Keratinocyte (primary cell): ENCODE data around the gene METTL5. TPM values are rescaled to one million over a fixed set of nuclear protein-coding genes. Genes with fewer than 3 reads are reported as not detected.

Source experiments
- DNase-seq: peaks from one replicate; pipeline ENCODE4 v3.0.0-alpha.2; 2011; ENCODE audit warnings: low read depth, missing footprints, low spot score
- FAIRE-seq: peaks from 2 replicates; lab custom pipeline; 2011; peaks lifted over from hg19 to GRCh38; lab: Jason Lieb, UNC
- H2AFZ ChIP-seq: 2 replicates; pipeline ENCODE4 v1.6.0; 2012; ENCODE audit warnings: low read length, control low read depth, inconsistent platforms; ENCODE audit not compliant: control insufficient read depth
- H3K27ac ChIP-seq: 2 replicates; pipeline ENCODE4 v1.5.1; 2011; ENCODE audit warnings: low read length; ENCODE audit not compliant: control insufficient read depth, insufficient read depth
- H3K27me3 ChIP-seq: 3 replicates; pipeline ENCODE4 v1.6.0; 2011; ENCODE audit warnings: low read length; ENCODE audit not compliant: control insufficient read depth, insufficient read depth; ENCODE audit errors: extremely low read depth
- H3K36me3 ChIP-seq, 2 experiments: 2 replicates in 1 of 2; 3 replicates in 1 of 2; pipeline ENCODE4 v1.5.1; 2011; ENCODE audit warnings: low read length in 2 of 2, mild to moderate bottlenecking in 1 of 2; ENCODE audit not compliant: control insufficient read depth in 2 of 2, insufficient read depth in 2 of 2; ENCODE audit errors: extremely low read depth in 1 of 2
- H3K4me1 ChIP-seq: 3 replicates; pipeline ENCODE4 v1.5.1; 2011; ENCODE audit warnings: low read length; ENCODE audit not compliant: control insufficient read depth, insufficient read depth; ENCODE audit errors: extremely low read depth
- H3K4me2 ChIP-seq: 3 replicates; pipeline ENCODE4 v1.6.0; 2011; ENCODE audit warnings: low read depth, low read length; ENCODE audit not compliant: control insufficient read depth, insufficient read depth; ENCODE audit errors: extremely low read depth
- H3K4me3 ChIP-seq, 3 experiments: fragments of 200-600 bp in 1 of 3; sonication (generic) in 1 of 3; 2 replicates in 2 of 3; 3 replicates in 1 of 3; pipeline ENCODE4 v1.5.1; 2011 to 2016; ENCODE audit warnings: low read length in 3 of 3, mild to moderate bottlenecking in 3 of 3, control low read depth in 2 of 3, inconsistent platforms in 1 of 3, low read depth in 1 of 3, mixed read lengths in 1 of 3, mixed run types in 1 of 3, moderate library complexity in 1 of 3; ENCODE audit not compliant: control insufficient read depth in 2 of 3, insufficient read depth in 2 of 3; ENCODE audit errors: extremely low read depth in 1 of 3
- H3K79me2 ChIP-seq: 2 replicates; pipeline ENCODE4 v1.6.0; 2012; ENCODE audit warnings: low read length; ENCODE audit not compliant: control insufficient read depth, insufficient read depth
- H3K9ac ChIP-seq: 3 replicates; pipeline ENCODE4 v1.6.0; 2011; ENCODE audit warnings: low read length; ENCODE audit not compliant: control insufficient read depth, insufficient read depth; ENCODE audit errors: extremely low read depth
- H3K9me1 ChIP-seq: 3 replicates; pipeline ENCODE4 v1.6.0; 2011; ENCODE audit warnings: low read length; ENCODE audit not compliant: control insufficient read depth, insufficient read depth; ENCODE audit errors: extremely low read depth
- H3K9me3 ChIP-seq: 2 replicates; pipeline ENCODE4 v1.5.1; 2012; ENCODE audit warnings: low read depth, low read length; ENCODE audit not compliant: control insufficient read depth
- H4K20me1 ChIP-seq: 3 replicates; pipeline ENCODE4 v1.6.0; 2011; ENCODE audit warnings: low read length; ENCODE audit not compliant: control insufficient read depth, insufficient read depth; ENCODE audit errors: extremely low read depth
- CTCF ChIP-seq, 3 experiments: IDR thresholded peaks in 1 of 3; conservative IDR thresholded peaks in 1 of 3; optimal IDR thresholded peaks in 1 of 3; 2 replicates in 2 of 3; 3 replicates in 1 of 3; pipeline versions ENCODE3 to v1.5.1; 2011; ENCODE audit warnings: low read length in 3 of 3, mild to moderate bottlenecking in 3 of 3, moderate library complexity in 2 of 3, control low read depth in 1 of 3, inconsistent platforms in 1 of 3; ENCODE audit not compliant: insufficient read depth in 2 of 3; ENCODE audit errors: extremely low read depth in 1 of 3
- EZH2 ChIP-seq: IDR thresholded peaks from one replicate; pipeline ENCODE4 v1.6.1; 2012; ENCODE audit warnings: inconsistent platforms, mild to moderate bottlenecking, low read length, moderate library complexity
- dilution Hi-C: fragments of 300-500 bp; cut with MboI; formaldehyde crosslinking; loops from one replicate; pipeline ENCODE4 v1.7.0; 2020; ENCODE audit warnings: low sequenced_read_pairs; ENCODE audit not compliant: extremely low pct_ligation_motif_present
- polyA plus RNA-seq, 5 experiments: library from polyadenylated mRNA; depleted of rRNA in 3 of 5; stranded (reverse) in 3 of 5; stranded (forward) in 1 of 5; unstranded in 1 of 5; fragments of >200 nt; gene quantifications; 1 replicate in 1 of 5; 2 replicates in 3 of 5; 3 replicates in 1 of 5; pipeline versions ENCODE4 v1.2.1 to v1.2.3, GENCODE V29; 2011 to 2012; ENCODE audit warnings: missing spikeins in 2 of 5, low read depth in 1 of 5, low replicate concordance in 1 of 5

The METTL5 gene
- polyA plus RNA-seq, 1 donor (not counting 4 experiments of a cell fraction or from before 2014, with no cell fraction given), result 119 TPM

- dilution Hi-C loops, result no loop called here
- Histone ChIP-seq H3K27me3 (no peaks in the 10 kb centered on the region), H3K9ac (no peak overlapping the region), H3K4me1 (no peaks in the 10 kb centered on the region), H3K27ac (no peak overlapping the region), H3K9me1 (no peaks in the 10 kb centered on the region), H2AFZ (no peak overlapping the region), H3K4me3 (no peak overlapping the region), H3K79me2 (no peaks in the 10 kb centered on the region), H3K9me3 (no peaks in the 10 kb centered on the region), H3K36me3 (no peaks in the 10 kb centered on the region), H4K20me1 (no peaks in the 10 kb centered on the region), H3K4me2 (no peak overlapping the region)
- FAIRE-seq (no peak), DNase-seq (no peak)
- TF ChIP-seq EZH2, result no peak
- TF ChIP-seq CTCF (optimal IDR thresholded peaks at IDR 0.05 in 1 of 3, IDR thresholded peaks at IDR 0.05 in 1 of 3, conservative IDR thresholded peaks at IDR 0.05 in 1 of 3; ENCODE audit: extremely low read depth in 1 of 3, insufficient read depth in 2 of 3, low read length in 3 of 3), result no peak
Observed at GRCh38 chr2:169778446-169778845, 46.3 kb downstream of the METTL5 start.

GRCh38 chr2:169776252-169776761, 48.4 kb downstream of the METTL5 start:
- no peaks in the 10 kb centered on the region for H3K36me3 ChIP-seq
- no peak overlapping the region for H3K4me2 ChIP-seq
- no peak overlapping the region for H2AFZ ChIP-seq
- H3K79me2 ChIP-seq, result no peaks in the 10 kb centered on the region
- H3K9me3 ChIP-seq, result no peaks in the 10 kb centered on the region
- H3K27ac ChIP-seq, result no peak overlapping the region
- H3K4me3 ChIP-seq, result no peak overlapping the region
- TF ChIP-seq EZH2 (no peak), CTCF (optimal IDR thresholded peaks at IDR 0.05 in 1 of 3, IDR thresholded peaks at IDR 0.05 in 1 of 3, conservative IDR thresholded peaks at IDR 0.05 in 1 of 3; ENCODE audit: extremely low read depth in 1 of 3, insufficient read depth in 2 of 3, low read length in 3 of 3) (no peak)
- H3K9me1 ChIP-seq, result no peaks in the 10 kb centered on the region
- DNase-seq (no peak), FAIRE-seq (no peak)
- H3K9ac ChIP-seq, result no peak overlapping the region
- no peaks in the 10 kb centered on the region for H3K4me1 ChIP-seq
- no peaks in the 10 kb centered on the region for H3K27me3 ChIP-seq
- H4K20me1 ChIP-seq, result no peaks in the 10 kb centered on the region
- dilution Hi-C loops, result no loop called here
